GM12801 (cell line): ENCODE data around the gene PCDH12.
A peak's percentile ranks its signal among the peaks of the same experiment; 100 is the strongest.

Experiments
- TF ChIP-seq, protein P1 (sequence below): IDR thresholded peaks from one replicate; pipeline ENCODE4 v1.5.1; 2011; ENCODE audit warnings: control low read depth; ENCODE audit not compliant: insufficient read length; ENCODE audit errors: extremely low read depth

PCDH12 gene

DNA sequence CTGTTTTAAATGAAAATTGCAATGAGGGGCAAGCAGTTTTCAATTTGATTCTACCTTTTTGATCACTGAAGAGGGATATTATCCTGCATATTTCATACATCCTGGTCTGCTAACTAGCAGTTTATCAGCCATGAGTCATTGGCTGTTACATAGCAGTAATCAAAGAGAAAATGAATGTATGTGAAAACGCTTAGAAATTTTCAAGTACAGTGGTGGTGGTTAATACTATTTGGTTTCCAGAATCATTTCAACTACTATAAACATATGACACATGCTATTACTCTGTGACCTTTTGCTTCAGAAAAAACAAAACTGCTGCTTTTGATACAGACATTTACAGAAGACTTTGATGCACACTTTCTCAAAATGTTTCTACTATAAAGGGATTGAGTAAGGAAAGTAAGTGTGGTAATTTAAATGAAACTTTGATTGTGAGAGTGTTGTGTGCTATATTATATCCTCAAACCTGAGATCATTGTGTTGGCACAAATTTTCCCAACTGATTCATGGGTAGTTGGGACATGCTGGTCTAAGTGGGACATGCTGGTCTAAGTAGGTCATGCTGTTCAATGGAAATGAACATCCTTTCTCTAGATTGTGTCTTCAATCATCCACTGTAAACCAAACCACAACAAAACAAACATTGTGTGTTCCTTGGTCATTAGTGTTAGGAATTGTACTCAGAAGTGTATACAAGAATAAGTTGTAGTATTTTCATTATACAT, 16.0 kb upstream of the PCDH12 start:
- TF ChIP-seq, protein P1, sequence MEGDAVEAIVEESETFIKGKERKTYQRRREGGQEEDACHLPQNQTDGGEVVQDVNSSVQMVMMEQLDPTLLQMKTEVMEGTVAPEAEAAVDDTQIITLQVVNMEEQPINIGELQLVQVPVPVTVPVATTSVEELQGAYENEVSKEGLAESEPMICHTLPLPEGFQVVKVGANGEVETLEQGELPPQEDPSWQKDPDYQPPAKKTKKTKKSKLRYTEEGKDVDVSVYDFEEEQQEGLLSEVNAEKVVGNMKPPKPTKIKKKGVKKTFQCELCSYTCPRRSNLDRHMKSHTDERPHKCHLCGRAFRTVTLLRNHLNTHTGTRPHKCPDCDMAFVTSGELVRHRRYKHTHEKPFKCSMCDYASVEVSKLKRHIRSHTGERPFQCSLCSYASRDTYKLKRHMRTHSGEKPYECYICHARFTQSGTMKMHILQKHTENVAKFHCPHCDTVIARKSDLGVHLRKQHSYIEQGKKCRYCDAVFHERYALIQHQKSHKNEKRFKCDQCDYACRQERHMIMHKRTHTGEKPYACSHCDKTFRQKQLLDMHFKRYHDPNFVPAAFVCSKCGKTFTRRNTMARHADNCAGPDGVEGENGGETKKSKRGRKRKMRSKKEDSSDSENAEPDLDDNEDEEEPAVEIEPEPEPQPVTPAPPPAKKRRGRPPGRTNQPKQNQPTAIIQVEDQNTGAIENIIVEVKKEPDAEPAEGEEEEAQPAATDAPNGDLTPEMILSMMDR, result no peak

DNA sequence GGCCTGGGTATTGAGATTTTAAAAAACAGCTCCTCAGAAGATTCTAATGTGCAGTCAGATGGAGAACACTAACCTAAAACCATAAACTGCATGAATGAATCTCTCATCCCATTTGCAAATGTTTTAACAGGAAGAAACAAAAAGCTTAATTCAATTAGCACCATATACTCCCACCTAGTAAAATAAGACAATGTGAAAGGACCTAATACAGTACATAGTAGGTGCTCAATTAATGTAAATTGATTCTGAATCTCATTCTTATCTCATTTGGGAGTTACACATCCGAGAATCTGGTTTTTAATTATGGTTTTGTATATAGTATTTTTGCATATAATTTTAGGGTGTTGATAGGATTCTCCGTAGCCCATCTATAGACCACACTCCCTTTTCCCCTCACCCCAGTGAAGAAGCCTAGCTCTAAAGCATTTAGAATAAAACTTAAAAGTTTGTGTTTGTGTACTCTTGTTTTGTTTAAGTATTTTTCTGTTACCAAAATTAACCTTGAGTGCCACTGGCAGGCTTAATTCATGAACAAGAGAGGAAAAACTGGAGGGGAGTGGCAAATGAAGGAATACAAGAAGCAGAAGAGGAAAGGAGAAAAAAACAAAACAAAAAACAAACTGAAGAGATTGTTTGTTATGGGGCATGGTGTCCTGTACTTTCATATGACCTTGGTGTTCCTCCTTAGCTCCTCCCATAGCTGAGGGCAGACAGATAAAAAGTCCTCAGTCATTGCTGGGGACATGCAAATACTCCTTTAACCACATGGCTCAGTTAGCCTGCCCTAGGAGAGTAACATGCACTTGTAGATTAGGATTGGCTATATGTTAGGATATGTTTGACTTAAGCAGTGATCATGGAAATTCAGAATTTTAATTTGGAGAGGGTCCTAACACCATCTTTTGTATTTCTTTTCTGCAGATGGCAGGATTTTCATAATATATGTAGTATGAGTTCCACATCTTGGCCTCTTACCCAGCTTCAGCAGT, 12.1 kb upstream of the PCDH12 start:
- TF ChIP-seq, protein P1, result no peak

DNA sequence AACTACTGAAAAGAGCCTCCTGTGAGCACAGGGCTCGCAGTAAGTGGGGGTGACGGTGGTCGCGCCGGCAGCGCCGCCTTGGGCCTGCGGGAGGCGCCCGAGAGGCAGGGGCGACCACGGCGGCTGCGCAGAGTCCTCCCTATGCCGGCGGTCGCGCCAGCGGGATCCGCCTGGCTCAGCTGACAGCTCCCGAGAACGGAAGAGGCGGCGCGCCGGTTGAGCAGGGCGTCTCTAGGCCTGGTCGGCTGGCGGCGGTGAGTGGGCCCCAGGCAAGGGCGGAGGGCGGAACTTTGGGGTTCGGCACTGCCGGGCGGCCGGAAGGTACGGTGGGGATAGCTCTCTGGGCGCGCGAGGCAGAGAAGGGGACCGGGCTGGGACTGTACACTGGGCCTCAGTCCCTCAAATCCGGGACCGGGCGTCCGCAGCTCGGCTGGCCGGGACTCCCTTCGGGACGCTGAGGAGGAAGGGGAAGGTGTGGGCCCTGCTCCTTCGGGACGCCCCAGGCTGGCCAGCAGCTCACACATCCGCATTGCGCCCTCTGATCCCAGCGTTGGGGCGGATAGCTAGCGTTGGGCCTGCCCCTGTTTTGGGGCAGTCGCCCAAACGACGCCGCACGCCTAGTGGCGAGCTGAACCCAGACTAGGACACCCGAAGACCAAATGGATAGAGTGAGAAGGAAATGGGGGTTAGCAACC, 11.1 kb upstream of the PCDH12 start, which contains the start of gene RNF14:
Gene RNF14, plus strand, starts transcription at position 192 of the 695 bp plus-strand sequence. CDS start 4,484 bp downstream, outside the sequence.
- TF ChIP-seq, protein P1, result peak; percentile 63

DNA sequence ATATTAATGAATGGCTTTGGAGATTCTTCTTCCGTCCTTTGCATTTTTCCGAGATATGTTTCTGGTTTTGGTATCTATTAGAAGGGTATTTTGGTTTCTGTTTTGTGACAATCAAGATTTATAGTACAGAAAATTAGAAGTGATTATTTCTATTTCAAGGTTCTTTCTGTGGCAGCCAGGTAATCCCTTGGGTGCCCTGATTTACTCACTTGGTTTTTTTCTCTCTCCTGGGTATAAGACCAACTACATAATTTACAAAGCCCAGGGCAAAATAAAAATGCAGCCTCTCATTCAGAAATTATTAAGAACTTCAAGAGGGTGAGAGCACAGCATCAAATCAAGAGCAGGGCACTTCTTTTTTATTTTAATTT, 8.9 kb upstream of the PCDH12 start:
- TF ChIP-seq, protein P1, result no peak

DNA sequence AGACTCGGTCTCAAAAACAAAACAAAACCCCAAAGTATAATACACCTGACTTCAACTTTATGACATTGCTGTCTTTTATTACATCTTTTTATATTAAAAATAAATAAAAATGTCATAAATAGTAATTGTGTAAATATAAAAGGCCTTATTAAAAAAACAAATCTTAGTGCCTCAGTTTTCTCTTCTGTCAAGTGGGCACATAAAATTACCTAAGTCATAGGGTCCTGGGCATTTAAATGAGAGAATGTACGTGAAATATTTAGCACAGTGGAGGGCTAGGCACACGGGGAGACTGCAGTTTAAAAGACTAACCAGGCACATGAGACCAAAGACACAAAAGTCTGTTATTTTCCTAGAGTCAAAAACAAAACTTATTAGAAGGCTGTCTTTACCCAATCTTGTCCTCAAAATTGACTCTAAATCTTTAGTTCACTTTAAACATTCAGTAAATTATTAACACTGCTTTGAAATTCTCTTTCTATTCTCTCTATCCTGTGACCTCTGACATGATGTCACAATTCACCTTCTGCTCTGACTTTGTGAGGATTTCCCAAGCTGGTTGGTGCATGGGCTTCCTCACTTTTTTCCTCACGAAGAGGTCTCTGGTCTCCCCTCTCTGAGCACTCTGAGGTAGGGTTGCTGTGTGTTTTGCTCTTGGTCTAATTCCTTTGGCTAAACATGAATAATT, 8.4 kb upstream of the PCDH12 start:
- TF ChIP-seq, protein P1, result no peak

DNA sequence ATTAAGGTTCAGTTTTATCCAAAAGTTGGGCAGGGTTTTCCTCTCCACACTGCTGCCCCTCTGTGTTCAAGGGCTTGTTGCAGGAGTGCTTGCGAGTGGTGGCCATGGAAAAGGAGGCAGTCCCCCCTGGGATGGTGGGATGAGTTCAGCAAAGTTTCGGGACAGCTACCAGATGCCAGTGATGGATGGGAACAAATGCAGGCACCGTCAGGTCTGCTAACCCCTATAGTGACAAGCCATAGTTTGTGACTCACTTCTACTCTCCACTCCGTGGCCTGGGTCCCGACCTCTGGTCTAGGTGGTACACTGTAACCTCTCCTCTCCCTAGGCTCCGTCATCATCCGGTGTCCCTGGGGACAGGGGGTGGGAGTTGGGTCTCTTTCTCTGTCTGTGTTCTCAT, 7.1 kb upstream of the PCDH12 start:
- TF ChIP-seq, protein P1, result no peak

DNA sequence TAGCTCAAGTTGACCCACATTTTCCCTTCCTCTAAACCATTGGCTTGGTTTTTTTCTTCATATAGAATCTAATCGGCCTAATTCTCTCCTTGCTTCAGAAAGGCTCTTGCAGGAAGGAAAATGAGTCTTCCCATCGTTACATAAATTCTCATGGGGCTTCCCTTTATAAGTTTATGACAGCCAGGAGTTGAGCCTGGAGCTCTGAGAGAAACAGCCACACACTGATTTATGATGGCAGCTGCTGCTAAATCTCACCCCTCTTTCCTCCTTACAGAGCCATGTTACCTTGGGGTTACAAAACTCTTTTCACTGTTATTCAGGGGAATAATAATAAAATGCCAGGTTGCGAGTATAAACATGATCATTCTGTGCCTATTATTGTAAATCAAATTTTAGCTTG, 5.7 kb upstream of the PCDH12 start:
- TF ChIP-seq, protein P1, result no peak
